ENCODE data around the gene INPP5A. TPM values are rescaled to one million over a fixed set of nuclear protein-coding genes. Genes with fewer than 3 reads are reported as not detected.

The INPP5A gene
- total and polyA plus RNA-seq, 2 of the 13 experiments (the other 11 are each of a cell fraction or from before 2014, with no cell fraction given) = 17.5 to 37.9 TPM

- TF ChIP-seq HNRNPL (IDR thresholded peaks at IDR 0.05; ENCODE audit: low read depth, low read length) = peak; percentile 89
- TF ChIP-seq UBTF (CRISPR knock-in tag; IDR thresholded peaks at IDR 0.05) = peak; percentile 52; the same call in 1 of the 2 replicates
- no peak for TF ChIP-seq REST (IDR thresholded peaks at IDR 0.05; ENCODE audit: borderline replicate concordance in 1 of 2, low read depth in 1 of 2, low read length in 2 of 2)
- TF ChIP-seq IRF2 (CRISPR knock-in tag; IDR thresholded peaks at IDR 0.05) = no peak; the same call in 1 of the 2 replicates
- no peak for TF ChIP-seq PAWR (CRISPR knock-in tag; IDR thresholded peaks at IDR 0.05; ENCODE audit: borderline replicate concordance)
- TF ChIP-seq KMT2B (CRISPR knock-in tag; IDR thresholded peaks at IDR 0.05) = peak; percentile 50; the same call in 1 of the 2 replicates
- TF ChIP-seq XBP1 (CRISPR knock-in tag; IDR thresholded peaks at IDR 0.05) = no peak
- no peak for TF ChIP-seq NR2F2 (IDR thresholded peaks at IDR 0.05; ENCODE audit: borderline replicate concordance, low read depth)
- TF ChIP-seq ZBTB44 (CRISPR knock-in tag; IDR thresholded peaks at IDR 0.05) = no peak
- TF ChIP-seq CREB3 (CRISPR knock-in tag; IDR thresholded peaks at IDR 0.05) = no peak
- TF ChIP-seq SRF (IDR thresholded peaks at IDR 0.05; ENCODE audit: low read depth, low read length) = no peak
- no peak; the same call in 1 of the 2 replicates for TF ChIP-seq ZZZ3 (CRISPR knock-in tag; IDR thresholded peaks at IDR 0.05; ENCODE audit: borderline replicate concordance)
- TF ChIP-seq ZNF746 (CRISPR knock-in tag; IDR thresholded peaks at IDR 0.05) = no peak
- TF ChIP-seq SMC3 (IDR thresholded peaks at IDR 0.05; ENCODE audit: low read length) = no peak
- no peak; the same call in 1 of the 2 replicates for TF ChIP-seq RXRB (CRISPR knock-in tag; IDR thresholded peaks at IDR 0.05; ENCODE audit: borderline replicate concordance)
- no peak for TF ChIP-seq AGO2 (optimal IDR thresholded peaks at IDR 0.05; ENCODE audit: low read depth, low read length)
- TF ChIP-seq ATAD3A (CRISPR knock-in tag; IDR thresholded peaks at IDR 0.05) = no peak
- TF ChIP-seq MED1 (CRISPR knock-in tag; IDR thresholded peaks at IDR 0.05) = no peak
- no peak for TF ChIP-seq KLF6 (CRISPR knock-in tag; IDR thresholded peaks at IDR 0.05)
- no peak for TF ChIP-seq ZNF781 (CRISPR knock-in tag; IDR thresholded peaks at IDR 0.05; ENCODE audit: borderline replicate concordance, not compliant biosample characterization)
- peak; percentile 48 for TF ChIP-seq ASH2L (IDR thresholded peaks at IDR 0.05; ENCODE audit: insufficient read length, low read depth, low read length)
- TF ChIP-seq MIER3 (CRISPR knock-in tag; IDR thresholded peaks at IDR 0.05; ENCODE audit: borderline replicate concordance) = no peak
These were observed 147.7 kb downstream of the INPP5A start (continued) for GRCh38 chr10:132685101-132685891.

Measured in HepG2 (cell line).